Measurements from ENCODE around the gene TBCD. TPM values are rescaled to one million over a fixed set of nuclear protein-coding genes. Genes with fewer than 3 reads are reported as not detected.

The TBCD gene
- total RNA-seq, 2 donors from 2014 or later = 64.0 to 123 TPM

- no peaks in the 10 kb centered on the region for H3K9me3 ChIP-seq
- 93% methylated on average over 18 of the region's 18 CpGs for WGBS
- H3K4me3 ChIP-seq = no peak overlapping the region
- H3K4me1 ChIP-seq (replicated peaks) = peaks cover 2% of the 10 kb centered on the region
- H3K27ac ChIP-seq = no peak overlapping the region
- no peaks in the 10 kb centered on the region for H3K27me3 ChIP-seq (replicated peaks; ENCODE audit: insufficient read depth)
- intact Hi-C loops (cut with DNase I) = no loop called here
- no peak for TF ChIP-seq POLR2A (IDR thresholded peaks at IDR 0.05)
- no peak for TF ChIP-seq CTCF (IDR thresholded peaks at IDR 0.05)
- DNase-seq (ENCODE audit: low spot score) = no peak
- H3K36me3 ChIP-seq = no peaks in the 10 kb centered on the region
Measured at GRCh38 chr17:82789806-82790205, 37.9 kb downstream of the TBCD start.

- no peak for DNase-seq (ENCODE audit: low spot score)
- H3K27me3 ChIP-seq (replicated peaks; ENCODE audit: insufficient read depth) = no peaks in the 10 kb centered on the region
- H3K27ac ChIP-seq = no peak overlapping the region
- H3K4me1 ChIP-seq (replicated peaks) = peaks cover 2% of the 10 kb centered on the region
- no peak overlapping the region for H3K4me3 ChIP-seq
- TF ChIP-seq POLR2AphosphoS5 (IDR thresholded peaks at IDR 0.05) (no peak), POLR2A (IDR thresholded peaks at IDR 0.05) (no peak), CTCF (IDR thresholded peaks at IDR 0.05) (no peak)
- 93% methylated on average over 12 of the region's 13 CpGs for WGBS
- intact Hi-C loops (cut with DNase I) = no loop called here
- no peaks in the 10 kb centered on the region for H3K9me3 ChIP-seq
- H3K36me3 ChIP-seq = no peaks in the 10 kb centered on the region
Measured at GRCh38 chr17:82790391-82790790, 38.5 kb downstream of the TBCD start.

- intact Hi-C loops (cut with DNase I) = no loop called here
- Histone ChIP-seq H3K27ac (no peak overlapping the region), H3K36me3 (no peaks in the 10 kb centered on the region), H3K4me1 (replicated peaks) (peaks cover 2% of the 10 kb centered on the region), H3K4me3 (no peak overlapping the region), H3K9me3 (no peaks in the 10 kb centered on the region), H3K27me3 (replicated peaks; ENCODE audit: insufficient read depth) (no peaks in the 10 kb centered on the region)
- WGBS = 77% methylated on average over 12 of the region's 12 CpGs
- TF ChIP-seq POLR2AphosphoS5 (IDR thresholded peaks at IDR 0.05) = no peak
- TF ChIP-seq POLR2A (IDR thresholded peaks at IDR 0.05) = no peak
- no peak for TF ChIP-seq CTCF (IDR thresholded peaks at IDR 0.05)
- no peak for DNase-seq (ENCODE audit: low spot score)
Measured at GRCh38 chr17:82791532-82791931, 39.7 kb downstream of the TBCD start.

- intact Hi-C loops (cut with DNase I) = no loop called here
- H3K4me3 ChIP-seq = no peak overlapping the region
- no peaks in the 10 kb centered on the region for H3K27me3 ChIP-seq (replicated peaks; ENCODE audit: insufficient read depth)
- no peaks in the 10 kb centered on the region for H3K4me1 ChIP-seq (replicated peaks)
- peak; percentile 53 for DNase-seq (ENCODE audit: low spot score)
- WGBS = 40% methylated on average over 15 of the region's 15 CpGs
- H3K36me3 ChIP-seq = no peaks in the 10 kb centered on the region
- no peaks in the 10 kb centered on the region for H3K9me3 ChIP-seq
- no peak for TF ChIP-seq CTCF (IDR thresholded peaks at IDR 0.05)
- TF ChIP-seq POLR2A (IDR thresholded peaks at IDR 0.05) = no peak
- TF ChIP-seq POLR2AphosphoS5 (IDR thresholded peaks at IDR 0.05) = peak; percentile 26
- H3K27ac ChIP-seq = peak overlapping the region in 1 of 2 donors; percentile 11
Measured at GRCh38 chr17:82793974-82794630, 42.2 kb downstream of the TBCD start.

GRCh38 chr17:82794781-82795482, 43.1 kb downstream of the TBCD start:
- WGBS = 82% methylated on average over 18 of the region's 18 CpGs
- no peak overlapping the region for H3K27ac ChIP-seq
- intact Hi-C loops (cut with DNase I) = no loop called here
- no peak overlapping the region for H3K4me3 ChIP-seq
- no peak for DNase-seq (ENCODE audit: low spot score)
- H3K4me1 ChIP-seq (replicated peaks) = no peaks in the 10 kb centered on the region
- H3K36me3 ChIP-seq = no peaks in the 10 kb centered on the region
- H3K27me3 ChIP-seq (replicated peaks; ENCODE audit: insufficient read depth) = no peaks in the 10 kb centered on the region
- H3K9me3 ChIP-seq = no peaks in the 10 kb centered on the region
- TF ChIP-seq POLR2AphosphoS5 (IDR thresholded peaks at IDR 0.05) = no peak
- TF ChIP-seq POLR2A (IDR thresholded peaks at IDR 0.05) = no peak
- TF ChIP-seq CTCF (IDR thresholded peaks at IDR 0.05) = no peak
